HG03025 (cell line): ENCODE data around the gene NKPD1.

Experiments used
- ATAC-seq: cut with Tn5 transposase; IDR thresholded peaks from one replicate; pipeline ENCODE4 v1.9.1; 2021; ENCODE audit warnings: mild to moderate bottlenecking, moderate library complexity; ENCODE audit not compliant: unreplicated experiment, low FRiP score

The NKPD1 gene

DNA sequence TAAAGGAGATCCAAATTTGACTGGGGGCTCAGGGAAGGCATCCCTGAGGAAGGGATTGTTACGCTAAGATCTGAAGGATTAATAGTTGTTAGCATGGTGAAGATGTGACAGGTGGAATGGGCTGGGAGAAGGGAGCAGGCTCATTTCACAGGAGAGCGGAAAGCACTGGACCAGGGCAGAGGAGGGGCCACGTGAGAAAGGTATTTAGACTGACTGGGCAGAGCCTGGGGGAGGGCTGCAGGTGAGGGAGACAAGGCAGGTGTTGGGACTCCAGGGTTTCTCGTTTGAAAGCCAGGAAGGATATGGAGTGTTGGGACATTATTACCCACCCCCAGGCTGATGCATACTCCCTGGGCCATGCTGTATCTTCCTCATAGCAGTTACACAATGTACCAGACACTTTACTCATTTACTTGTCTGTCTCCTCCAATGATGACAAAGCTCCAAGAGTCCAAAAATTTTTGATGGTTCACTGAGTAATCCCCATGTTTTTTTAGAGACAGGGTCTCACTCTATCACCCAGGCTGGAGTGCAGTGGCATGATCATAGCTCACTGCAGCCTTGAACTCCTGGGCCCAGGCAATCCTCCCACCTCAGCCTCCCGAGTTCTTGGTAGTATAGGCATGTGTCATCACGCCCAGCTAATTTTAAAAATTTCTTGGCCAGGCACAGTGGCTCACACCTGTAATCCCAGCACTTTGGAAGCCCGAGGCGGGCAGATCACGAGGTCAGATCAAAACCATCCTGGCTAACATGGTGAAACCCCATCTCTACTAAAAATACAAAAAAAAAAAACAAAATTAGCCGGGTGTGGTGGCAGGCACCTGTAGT is 14.9 kb upstream of the NKPD1 start:
- ATAC-seq, result no peak

DNA sequence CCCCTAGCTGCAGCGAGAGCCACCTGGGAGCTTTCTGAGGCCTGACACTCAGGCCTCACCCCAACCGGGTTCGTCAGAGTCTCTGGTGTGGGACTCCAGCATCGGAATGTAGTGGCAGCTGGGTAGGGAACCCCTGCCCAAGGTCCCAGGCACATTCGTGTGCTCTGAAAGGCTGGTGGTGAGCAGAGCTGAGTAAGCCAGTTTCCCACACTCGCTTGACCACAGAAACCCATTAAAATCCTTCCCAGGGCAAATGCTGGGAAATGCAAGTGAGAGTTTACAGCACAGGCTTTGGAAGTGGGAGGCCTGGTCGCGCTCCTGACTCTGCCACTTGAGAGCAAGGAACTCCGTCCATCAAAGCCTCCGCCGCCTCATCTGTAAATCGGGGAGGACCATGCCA is 13.0 kb upstream of the NKPD1 start:
- ATAC-seq, result no peak

DNA sequence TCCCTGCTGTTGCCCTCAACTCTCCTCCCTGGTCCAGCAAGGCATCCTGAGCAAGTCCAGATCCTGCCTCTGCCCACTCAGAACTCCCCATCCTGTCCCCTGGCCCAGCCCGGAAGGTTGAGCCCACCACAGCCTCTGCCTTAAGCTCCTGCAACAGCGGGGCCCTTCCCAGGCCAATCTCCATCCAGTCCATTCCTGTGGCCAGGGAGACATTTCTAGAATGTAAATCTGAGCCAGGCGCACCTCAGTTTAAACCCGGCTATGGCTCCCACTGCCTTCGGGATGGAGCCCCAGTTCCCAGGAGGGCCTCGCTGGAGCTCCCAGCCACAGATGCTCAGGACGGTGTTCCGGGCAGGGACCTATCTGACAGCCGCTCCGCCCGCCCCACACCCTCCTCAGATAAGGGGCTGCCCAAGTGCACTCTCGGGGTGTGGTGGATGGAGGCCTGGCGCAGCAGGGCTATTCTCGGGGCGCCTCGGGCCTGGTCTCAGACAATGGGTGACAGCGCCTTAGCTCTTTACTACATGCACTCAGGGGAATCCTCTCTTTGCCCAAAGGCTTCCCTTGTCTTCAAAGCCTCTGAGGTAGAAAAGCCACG is 11.9 kb upstream of the NKPD1 start:
- no peak for ATAC-seq

DNA sequence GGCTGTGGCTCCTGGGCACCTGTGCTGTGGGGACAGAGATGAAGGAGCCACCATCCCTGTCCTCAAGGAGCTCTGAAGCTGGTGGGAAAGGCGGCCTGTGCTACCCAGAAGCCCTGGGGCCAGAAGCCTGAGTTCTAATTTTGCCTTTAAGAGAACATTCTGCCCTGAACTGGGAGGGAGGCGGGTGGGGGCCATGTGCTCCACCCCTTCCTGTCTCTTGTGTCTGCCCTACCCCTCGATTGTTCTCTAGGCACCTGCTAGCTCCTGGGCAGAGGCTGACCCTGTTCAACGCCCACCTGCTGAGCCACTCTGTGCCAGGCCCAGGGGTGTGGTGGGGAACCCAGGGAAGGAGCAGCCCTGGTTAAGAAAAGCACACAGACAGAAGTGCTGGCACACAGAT is 11.4 kb upstream of the NKPD1 start:
- no peak for ATAC-seq

DNA sequence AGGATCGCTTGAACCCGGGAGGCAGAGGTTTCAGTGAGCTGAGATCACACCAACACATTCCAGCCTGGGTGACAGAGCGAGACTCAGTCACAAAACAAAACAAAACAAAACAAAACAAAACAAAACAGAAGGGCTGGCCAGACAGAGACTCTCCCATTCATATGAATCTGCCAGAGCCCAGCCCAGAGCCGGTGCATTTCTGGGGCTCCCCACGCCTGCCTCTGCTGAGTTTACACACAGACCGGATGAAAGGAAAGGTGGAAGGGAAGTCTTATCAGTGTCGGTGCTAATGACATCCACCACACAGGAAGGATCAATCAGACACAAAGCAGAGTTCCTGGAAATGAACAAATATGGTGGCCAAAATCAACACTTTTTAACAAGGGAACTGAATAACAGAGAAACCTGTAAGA is 10.4 kb upstream of the NKPD1 start:
- ATAC-seq, result no peak

DNA sequence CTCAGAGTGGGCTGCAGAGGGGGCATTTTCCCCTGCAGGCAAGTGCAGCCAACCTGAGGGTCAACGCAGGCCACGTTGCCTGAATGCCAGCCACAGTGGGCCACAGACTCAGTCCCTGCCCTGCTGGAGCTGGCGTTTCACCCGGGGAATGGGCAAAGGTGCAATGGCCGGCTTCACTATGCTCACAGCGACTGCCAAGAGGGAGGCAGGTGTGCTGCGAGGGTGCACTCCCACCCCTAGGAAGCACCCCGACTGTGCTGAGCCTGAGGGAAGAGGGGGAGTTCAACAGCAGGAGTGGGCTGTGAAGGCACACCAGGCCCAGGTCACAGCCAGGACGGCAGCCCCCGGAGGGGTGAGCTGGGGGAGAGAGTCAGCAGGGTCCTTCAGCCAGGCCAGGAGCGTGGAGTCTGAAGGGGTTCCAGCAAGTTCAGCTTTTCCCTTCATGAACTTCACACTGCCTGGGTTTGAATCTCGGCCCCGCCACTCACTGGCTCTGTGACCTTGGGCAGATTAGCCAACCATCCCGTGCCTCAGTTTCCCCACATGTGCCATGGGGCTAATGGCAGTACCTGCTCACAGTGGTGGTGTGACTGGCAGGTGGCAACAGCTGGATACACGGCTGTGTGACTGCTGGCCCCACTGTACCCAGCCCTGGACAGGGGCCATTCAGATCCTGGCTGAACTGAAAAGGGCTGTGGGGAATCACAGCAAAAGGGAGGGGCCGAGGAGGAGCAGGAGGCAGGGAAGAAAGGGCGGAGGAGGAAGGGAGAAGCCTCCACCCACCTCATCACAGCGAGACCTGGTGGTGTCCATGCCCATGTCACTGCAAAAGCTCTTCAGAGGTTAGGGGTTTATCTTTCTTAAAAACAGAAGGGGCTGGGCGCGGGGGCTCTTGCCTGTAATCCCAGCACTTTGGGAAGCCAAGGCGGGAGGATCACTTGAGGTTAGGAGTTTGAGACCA is 9.6 kb upstream of the NKPD1 start:
- no peak for ATAC-seq

DNA sequence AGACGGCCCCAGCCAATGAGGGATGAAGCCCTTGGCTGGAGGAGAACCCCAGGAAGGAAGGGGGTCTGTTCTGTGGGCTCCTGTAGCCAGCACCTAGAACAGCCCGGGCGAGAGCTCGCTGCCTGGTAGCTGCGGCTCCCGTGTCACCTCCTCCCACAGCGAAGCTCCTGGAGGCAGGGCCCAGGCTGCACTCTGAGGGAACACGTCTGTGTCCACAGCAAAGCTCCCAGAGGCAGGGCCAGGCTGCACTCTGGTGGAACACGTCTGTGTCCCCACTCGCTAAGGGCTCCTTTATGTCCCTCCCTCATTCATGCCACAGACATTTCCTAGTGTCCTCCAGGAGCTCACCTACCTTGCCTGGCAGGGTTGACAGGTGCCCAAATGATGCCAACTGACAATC is 8.8 kb upstream of the NKPD1 start:
- no peak for ATAC-seq

DNA sequence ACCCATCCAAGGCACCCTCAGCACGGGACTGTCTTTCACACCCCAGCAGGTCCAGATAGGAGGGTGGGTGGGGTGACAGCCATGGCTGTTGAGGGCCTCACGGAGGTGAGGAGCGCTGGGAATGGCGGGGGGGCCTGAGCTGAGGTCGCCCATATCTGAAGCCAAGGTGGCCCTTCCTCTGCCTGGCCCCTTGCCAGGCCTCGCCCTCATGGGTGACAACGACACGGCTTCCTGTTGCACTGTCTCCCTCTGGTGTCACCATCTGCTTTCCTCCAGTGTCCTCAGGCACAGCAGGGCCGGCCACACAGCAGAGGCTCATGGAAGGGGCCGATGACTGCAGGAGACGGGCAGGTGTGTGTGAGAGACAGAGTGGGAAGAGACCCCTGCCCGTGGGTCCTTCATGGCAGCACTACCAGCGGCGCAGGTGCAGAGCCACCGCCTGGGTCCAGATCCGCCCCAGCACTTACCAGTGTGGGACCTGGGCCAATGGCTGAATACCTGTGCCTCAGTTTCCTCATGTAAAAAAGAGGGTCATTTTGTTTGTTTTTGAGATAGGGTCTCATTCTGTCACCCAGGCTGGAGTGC is 8.1 kb upstream of the NKPD1 start:
- ATAC-seq, result no peak

DNA sequence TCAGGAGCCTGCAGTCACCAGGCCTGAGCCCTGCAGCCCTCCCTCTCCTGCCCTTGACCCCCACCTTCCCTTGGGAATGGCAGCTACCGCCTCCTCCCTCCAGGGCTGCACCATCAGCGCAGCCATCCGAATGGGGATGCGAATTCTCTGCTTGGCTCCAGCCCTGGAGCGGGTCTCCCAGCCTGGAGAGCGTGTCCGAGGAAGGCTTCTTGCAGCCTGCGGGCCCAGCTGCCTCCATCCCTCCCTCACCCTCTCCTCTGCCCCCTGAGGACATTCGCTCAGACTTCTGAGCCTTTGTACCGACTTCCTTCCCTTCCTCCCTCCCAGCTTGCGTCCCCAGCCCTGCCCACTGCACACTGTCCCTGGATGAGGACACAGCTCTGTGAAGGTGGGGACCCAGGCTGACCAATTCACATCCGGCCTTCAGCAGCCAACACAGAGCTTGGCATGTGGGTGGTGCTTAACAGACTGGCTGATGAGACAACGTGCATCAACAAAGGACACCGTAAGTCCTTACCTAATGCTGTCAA is 6.0 kb upstream of the NKPD1 start:
- no peak for ATAC-seq

DNA sequence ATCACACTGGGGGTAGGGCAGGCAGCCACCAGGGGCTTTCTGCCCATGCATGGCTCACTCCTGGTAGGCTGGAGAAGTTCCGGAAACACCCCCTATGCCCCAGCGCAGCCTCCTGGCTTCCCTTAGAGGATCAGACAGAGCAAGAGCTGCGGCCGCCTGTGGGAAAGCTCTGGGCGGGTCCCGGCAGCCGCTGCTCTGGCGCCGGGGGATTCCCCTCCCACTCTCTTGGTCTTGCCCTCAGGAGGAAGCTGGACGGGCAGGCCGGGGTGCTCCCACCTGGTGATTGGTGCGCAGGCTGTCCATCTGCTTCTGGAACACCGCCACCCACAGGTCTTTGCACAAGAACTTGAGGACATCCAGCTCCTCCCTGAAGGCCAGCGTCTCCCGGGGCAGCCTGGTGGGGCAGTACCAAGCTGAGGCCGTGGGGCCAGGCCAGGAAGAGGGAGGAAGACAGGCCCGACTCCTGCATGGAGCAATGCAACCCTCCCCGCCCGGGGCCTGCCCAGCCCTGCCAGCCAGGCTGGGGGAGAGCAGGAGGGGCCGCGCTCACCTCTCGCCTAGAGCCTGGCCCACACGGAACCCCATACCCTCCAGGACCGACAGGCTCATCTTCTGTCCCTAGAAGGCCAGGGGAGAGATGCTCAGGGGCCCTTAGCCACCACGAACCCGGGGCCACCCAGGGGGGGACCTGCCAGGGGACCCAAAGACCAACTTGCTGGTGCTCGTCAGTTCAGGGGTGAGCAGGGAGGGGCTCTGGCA is 4.0 kb upstream of the NKPD1 start:
- ATAC-seq, result no peak

DNA sequence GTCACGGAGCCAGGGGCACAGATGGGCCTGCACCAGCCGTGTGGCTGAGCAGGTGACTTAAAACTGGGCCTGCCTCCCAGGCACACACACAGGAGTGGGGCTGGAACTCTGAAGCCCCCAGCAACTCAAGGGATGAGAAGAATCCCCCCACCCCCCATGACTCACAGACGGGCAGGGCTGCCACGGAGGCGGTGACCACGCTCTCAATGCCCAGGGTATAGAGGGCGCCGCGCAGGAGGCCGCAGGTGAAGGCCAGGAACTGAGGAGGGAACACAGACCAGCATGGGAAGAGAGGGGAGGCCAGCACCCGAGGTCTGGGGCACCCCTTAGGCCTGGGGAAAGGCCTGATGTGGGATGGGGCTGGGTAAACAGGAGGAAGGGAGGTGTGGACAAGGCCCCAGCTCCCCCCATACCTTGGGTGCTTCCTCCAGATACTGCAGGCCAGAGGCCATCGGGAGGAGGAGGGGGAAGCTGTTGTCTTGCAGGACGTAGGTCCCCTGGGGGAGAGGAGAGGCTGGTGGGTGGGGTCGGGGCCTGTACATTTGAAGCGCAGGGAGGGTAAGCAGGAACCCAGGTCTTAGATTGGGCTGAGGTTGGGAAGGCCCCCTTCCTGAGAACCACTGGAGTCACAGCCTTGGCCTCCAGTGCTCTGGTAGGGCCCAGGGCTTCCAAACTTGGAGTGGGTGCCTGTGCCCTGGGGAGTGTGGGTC is 3.1 kb upstream of the NKPD1 start:
- no peak for ATAC-seq

DNA sequence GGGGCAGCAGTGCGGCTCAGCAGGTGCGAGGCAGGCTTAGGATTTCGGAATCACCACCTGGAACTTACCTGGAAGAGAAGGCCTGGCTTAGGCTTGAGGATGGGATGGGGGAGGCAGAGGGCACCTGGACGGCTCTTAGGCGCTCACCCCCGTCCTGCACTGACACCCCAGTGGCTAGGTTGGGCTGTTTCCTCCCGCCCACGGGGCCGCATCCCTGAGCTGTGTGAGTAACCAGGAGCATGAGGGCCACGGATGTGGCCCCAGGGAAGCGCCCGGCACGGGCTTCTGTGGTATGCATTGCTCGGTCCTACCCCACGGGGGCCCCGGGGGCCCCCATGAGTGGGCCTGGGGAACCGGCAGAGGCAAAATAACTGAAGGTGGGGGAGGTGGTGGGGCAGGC is 2.4 kb upstream of the NKPD1 start:
- no peak for ATAC-seq

DNA sequence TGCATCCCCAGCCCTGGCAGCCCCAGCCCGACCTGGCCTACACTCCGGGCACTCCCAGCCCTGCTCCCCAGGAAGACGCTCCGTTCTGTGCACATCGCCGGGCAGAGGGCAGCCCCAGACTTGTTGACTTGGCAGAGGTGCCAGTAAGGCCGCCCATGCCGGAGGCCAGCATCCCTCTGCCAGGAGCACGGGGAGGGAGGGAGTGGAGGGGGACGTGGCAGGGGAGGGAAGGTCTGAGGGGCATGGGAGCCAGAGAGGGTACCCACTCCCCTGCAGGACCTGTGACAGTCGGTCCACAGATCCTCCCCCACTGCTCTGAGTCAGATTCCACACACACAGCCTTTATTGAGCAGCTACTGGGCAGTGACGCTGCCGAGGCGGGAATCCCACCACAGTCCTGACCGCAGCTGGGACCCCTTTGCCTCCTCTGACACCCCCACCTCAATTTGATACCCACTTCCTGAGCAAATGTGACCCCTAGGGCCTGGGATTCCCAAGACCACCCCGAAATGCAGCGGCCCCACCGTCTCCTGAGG is 1.9 kb upstream of the NKPD1 start:
- no peak for ATAC-seq

DNA sequence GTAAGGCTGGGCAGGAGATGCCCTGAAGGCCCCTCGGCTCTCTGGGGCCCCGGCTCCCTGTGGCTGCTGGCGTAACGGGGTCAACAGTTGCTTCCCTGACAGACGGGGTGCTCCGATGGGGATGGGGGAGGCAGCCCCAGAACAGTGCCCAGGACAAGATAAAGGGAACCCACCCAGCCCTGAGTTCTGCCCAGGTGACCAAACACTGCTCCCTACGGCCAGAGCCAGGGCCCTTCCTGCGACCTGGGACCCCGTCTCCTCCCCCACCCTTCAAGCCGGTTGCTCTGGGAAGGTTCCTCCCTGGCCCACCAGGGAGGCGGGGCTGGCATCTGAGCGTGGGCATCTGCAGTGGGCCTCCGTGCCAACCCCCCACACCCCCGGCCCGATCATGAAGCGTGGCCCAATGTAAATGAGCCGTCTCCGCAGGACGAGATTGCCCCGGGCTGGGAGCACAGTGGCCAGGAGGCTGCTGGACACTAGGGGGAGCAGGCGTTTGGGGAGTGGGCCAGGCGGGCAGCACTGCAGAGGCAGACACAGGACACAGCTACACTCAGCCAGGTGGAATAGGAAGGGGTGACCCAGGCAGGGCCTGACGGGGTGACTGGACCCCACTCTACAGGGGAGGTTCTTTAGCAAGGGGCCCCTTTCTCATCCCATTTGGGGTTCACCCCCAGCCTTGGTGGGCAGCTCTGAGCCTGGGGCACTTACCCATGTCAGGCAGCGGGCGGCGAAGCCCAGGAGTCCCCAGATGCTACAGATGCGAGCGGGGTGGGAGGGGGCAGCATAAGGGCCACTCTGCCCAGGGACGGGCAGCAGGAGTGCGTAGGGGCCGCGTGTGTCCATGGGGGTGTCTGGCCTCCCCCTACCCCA is 1.2 kb upstream of the NKPD1 start:
- no peak for ATAC-seq

DNA sequence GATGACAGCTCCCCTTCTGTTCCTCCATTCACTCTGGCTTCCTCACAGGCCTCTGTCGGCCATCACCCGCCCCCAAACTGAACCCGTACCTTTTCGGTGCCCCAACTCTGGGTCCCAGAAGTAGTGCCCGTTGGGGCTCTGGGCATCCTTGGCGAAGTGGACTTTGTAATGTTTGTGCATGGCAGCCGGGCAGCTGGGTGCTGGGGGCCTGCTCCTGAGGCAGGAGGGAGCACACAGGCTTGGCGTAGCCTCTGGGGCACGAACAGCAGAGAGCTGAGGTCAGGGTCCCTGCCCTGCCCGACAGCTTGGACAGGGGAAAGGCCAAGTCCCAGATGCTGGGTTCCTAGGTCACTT is 834 bp downstream of the NKPD1 start:
- ATAC-seq, result no peak

DNA sequence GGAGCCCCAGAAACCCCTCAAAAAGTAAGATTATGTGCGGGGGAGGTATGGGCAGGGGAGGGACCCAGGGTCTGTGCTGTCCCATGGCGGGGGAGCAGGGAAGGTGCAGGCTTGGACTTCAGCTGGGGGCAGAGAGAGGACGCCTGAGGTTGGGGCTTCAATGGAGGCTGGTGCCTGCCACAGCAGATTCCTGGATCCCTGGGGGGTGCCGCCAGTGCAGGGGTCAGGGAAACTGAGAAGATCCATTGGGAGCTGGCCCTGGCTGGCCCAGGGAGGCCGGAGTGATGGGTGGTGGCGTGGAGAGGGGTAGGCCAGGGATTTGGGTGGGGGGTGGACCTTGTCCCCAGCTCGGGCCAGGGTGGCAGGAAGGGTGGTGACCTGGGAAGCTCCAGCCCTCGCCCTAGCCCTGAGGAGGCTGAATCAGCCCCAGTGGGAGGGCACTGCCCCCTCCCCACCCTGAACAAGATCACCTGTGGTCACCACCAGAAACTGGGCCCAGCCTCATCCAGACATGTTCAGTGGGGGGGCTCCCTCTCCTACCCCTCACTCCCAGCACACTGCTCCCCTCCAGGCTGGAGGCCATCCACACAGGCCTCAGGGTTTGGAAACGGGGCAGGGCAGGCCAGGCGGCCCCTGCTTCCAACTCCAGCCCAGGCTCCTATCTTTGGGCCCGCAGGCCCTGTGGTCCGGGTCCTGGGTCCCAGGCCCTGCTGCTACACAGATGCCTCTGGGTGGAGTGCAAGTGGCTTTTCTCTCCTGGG is 1.4 kb downstream of the NKPD1 start:
- no peak for ATAC-seq

DNA sequence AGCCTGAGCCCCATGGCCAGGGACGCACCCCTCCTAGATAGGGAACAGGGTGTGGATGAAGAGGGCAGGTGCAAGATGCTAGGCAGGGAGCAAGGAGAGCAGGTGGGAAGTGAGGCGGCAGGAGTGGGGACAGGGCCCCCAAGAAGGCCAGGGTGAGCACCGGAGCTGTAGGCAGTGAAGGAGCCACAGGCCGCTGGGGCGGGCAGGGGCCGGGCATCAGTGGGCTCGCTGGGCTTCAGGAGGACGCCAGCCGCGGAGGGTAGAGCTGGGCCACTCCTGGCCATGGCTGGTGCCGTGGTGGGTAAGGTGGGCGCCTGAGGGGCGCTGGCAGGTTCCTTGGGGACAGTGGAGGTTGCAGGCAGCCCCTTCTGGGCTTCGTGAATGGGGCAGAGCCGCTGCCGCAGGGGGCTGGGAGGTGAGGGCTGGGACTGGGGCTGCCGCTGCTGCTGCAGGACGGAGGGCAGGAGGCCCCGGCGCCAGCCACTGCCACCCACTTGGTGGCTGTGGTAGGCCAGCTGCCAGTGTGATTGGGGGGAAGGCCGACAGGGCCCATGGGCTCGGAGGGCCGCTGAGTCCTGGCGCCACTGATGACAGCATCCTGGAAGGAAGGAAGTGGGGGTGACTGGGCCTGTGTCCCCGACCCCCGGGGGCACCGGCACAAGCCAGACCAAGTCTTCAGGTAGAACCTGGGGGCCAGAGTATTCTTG is 2.1 kb downstream of the NKPD1 start:
- no peak for ATAC-seq
